ENCODE data around the gene GRHL1. TPM values are rescaled to one million over a fixed set of nuclear protein-coding genes. Genes with fewer than 3 reads are reported as not detected.

Gene GRHL1
- total RNA-seq, 1 experiment from 2014 or later: 2.7 TPM

DNA sequence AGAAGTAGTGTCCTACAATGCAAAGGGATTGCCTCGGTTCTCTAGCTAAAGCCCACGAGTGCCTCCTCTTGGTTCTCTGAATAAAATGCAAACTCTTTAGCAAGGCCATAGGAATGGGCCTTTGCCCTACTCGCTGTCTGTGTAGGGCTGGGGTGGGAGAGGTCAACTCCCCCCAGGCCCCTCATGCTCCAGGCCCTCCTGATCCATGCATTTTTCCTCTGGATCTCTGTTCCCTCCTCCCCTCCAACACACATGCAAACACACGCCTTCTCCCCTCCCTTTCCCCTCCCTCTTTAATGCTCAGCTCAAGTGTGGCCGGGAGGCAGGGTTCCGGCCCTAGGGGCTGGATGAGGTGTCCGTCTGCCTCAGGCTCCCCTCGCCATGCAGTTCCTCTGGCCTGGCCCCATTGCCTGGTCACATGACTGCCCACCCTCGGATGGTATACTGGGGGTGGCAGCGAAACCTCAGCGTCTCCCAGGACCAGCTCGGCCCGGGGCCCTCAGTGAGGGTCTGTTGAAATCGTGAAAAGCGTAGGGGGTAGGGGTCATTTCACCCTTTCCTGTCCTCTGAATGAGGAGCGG lies 77.0 kb downstream of the GRHL1 start:
- DNase-seq (ENCODE audit: low spot score) (no peak), ATAC-seq (peak; percentile 45)

DNA sequence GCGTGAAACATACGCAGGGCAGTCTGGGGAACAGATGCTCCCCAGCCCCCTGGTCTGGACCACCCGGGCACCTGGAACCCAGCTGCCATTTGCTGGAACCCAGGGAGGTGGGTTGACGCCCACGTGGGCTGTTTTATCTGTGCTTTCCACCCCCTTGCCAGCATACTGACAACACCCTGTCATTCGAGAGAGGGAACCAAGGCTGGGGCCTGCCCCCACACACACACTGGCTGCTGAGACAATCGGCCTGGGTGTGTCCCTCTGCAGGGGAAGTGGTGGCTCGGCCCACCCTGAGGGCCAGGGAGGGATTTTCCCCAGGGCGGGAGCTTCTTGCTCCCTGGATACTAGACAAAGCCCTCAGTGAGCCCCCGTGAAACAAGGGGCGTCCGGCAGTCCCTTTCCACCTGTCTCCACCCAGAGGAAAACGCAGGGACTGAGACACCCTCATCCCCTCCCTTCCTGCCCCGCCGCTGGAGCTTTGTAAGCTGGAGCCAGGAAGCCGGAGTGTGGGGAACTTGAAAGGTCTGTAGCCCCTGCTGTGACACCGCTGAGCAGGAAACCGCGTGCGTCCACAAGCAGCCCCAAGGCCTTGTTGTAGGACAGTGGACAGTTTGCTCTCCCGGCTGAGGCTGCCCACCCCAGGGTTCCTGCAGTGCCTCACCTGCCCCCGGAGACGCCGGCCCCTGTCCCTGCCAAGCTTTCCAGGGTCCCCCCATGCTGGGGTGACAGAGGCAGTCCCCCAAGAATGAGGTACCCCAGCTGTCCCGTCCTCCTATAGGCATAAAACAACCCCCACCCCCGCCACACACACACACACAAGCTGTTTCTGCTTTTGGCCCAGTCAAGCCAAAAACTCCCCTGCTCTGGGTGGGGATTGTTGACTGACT lies 77.7 kb downstream of the GRHL1 start:
- Mint-ChIP-seq H3K27ac (no peak overlapping the region), H3K27me3 (ENCODE audit: low read depth) (no peaks in the 10 kb centered on the region), H3K9me3 (no peaks in the 10 kb centered on the region), H3K36me3 (no peaks in the 10 kb centered on the region), H3K4me1 (peaks cover 19% of the 10 kb centered on the region), H3K4me3 (no peak overlapping the region)
- ChIA-PET POLR2A (interaction anchor here (1.4 kb wide), 1 partner anchor 13 kb away, joined by 5 read pairs; the partner anchor contains the start of gene KLF11), CTCF (interaction anchor here (0.6 to 4.4 kb wide), 16 partner anchors 9 to 379 kb away, joined by 3 to 35 read pairs (median 5); partner anchors contain the start of gene TAF1B)
- ATAC-seq: peak; percentile 69
- DNase-seq (ENCODE audit: low spot score): peak; percentile 52
- TF ChIP-seq ELF4 (CRISPR knock-in tag; IDR thresholded peaks at IDR 0.05; ENCODE audit: low read depth) (no peak), ZNF263 (CRISPR knock-in tag; IDR thresholded peaks at IDR 0.05; ENCODE audit: low read depth) (no peak), AR (CRISPR knock-in tag; IDR thresholded peaks at IDR 0.05) (no peak), JAZF1 (CRISPR knock-in tag; IDR thresholded peaks at IDR 0.05) (no peak), ZNF232 (CRISPR knock-in tag; IDR thresholded peaks at IDR 0.05) (no peak), TP53 (CRISPR knock-in tag; IDR thresholded peaks at IDR 0.05) (no peak), KAT7 (CRISPR knock-in tag; IDR thresholded peaks at IDR 0.05; ENCODE audit: borderline replicate concordance) (no peak), ATF1 (CRISPR knock-in tag; IDR thresholded peaks at IDR 0.05) (no peak), ESRRA (CRISPR knock-in tag; IDR thresholded peaks at IDR 0.05; ENCODE audit: borderline replicate concordance) (no peak), ZNF219 (CRISPR knock-in tag; IDR thresholded peaks at IDR 0.05; ENCODE audit: borderline replicate concordance) (no peak), FOXP1 (CRISPR knock-in tag; IDR thresholded peaks at IDR 0.05; ENCODE audit: borderline replicate concordance) (0 out of 2 replicates have a peak, but pooled peaks have one; percentile 29)
- TF ChIP-seq, protein P1, sequence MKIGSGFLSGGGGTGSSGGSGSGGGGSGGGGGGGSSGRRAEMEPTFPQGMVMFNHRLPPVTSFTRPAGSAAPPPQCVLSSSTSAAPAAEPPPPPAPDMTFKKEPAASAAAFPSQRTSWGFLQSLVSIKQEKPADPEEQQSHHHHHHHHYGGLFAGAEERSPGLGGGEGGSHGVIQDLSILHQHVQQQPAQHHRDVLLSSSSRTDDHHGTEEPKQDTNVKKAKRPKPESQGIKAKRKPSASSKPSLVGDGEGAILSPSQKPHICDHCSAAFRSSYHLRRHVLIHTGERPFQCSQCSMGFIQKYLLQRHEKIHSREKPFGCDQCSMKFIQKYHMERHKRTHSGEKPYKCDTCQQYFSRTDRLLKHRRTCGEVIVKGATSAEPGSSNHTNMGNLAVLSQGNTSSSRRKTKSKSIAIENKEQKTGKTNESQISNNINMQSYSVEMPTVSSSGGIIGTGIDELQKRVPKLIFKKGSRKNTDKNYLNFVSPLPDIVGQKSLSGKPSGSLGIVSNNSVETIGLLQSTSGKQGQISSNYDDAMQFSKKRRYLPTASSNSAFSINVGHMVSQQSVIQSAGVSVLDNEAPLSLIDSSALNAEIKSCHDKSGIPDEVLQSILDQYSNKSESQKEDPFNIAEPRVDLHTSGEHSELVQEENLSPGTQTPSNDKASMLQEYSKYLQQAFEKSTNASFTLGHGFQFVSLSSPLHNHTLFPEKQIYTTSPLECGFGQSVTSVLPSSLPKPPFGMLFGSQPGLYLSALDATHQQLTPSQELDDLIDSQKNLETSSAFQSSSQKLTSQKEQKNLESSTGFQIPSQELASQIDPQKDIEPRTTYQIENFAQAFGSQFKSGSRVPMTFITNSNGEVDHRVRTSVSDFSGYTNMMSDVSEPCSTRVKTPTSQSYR (CRISPR knock-in tag; IDR thresholded peaks at IDR 0.05): no peak

More for the DNA sequence above, 77.0 kb downstream of the GRHL1 start:
- H3K4me3 Mint-ChIP-seq: no peak overlapping the region
- no peaks in the 10 kb centered on the region for H3K27me3 Mint-ChIP-seq (ENCODE audit: low read depth)
- no peaks in the 10 kb centered on the region for H3K36me3 Mint-ChIP-seq
- TF ChIP-seq ZNF416 (CRISPR knock-in tag; IDR thresholded peaks at IDR 0.05) (no peak), USF1 (CRISPR knock-in tag; IDR thresholded peaks at IDR 0.05) (peak; percentile 30; the same call in 1 of the 2 replicates), E2F4 (CRISPR knock-in tag; IDR thresholded peaks at IDR 0.05; ENCODE audit: borderline replicate concordance, low read depth) (no peak), KAT7 (CRISPR knock-in tag; IDR thresholded peaks at IDR 0.05; ENCODE audit: borderline replicate concordance) (no peak), CDX4 (CRISPR knock-in tag; IDR thresholded peaks at IDR 0.05; ENCODE audit: borderline replicate concordance) (no peak), USF2 (CRISPR knock-in tag; IDR thresholded peaks at IDR 0.05) (peak; percentile 72), ESRRA (CRISPR knock-in tag; IDR thresholded peaks at IDR 0.05; ENCODE audit: borderline replicate concordance) (no peak)
- peaks cover 19% of the 10 kb centered on the region for H3K4me1 Mint-ChIP-seq
- H3K27ac Mint-ChIP-seq: no peak overlapping the region
- POLR2A ChIA-PET: interaction anchor here (0.7 to 1.4 kb wide), 2 partner anchors 14 to 44 kb away, joined by 3 to 5 read pairs; partner anchors contain the start of gene KLF11
- no peaks in the 10 kb centered on the region for H3K9me3 Mint-ChIP-seq
- CTCF ChIA-PET: interaction anchor here (0.6 to 4.4 kb wide), 17 partner anchors 8 to 273 kb away, joined by 3 to 35 read pairs (median 4); partner anchors contain the start of gene TAF1B
